Prostate gland (tissue), 2 donors: ENCODE data around the gene F2R.

ENCODE experiments used
- CTCF ChIP-seq, 4 experiments: fragments of 200-600 bp in 2 of 4; fragments of 450-650 bp in 2 of 4; sonication (generic) in 2 of 4; IDR thresholded peaks; 1 replicate in 3 of 4; 2 replicates in 1 of 4; pipeline ENCODE4 v1.5.1; 2016 to 2019; ENCODE audit warnings: antibody characterized with exemption in 4 of 4, mild to moderate bottlenecking in 2 of 4, moderate library complexity in 2 of 4
- POLR2A ChIP-seq: fragments of 450-650 bp; IDR thresholded peaks from one replicate; pipeline ENCODE4 v1.6.1; 2016; ENCODE audit warnings: antibody characterized with exemption, mild to moderate bottlenecking
- POLR2AphosphoS5 ChIP-seq: sonication (generic); formaldehyde crosslinking; IDR thresholded peaks from one replicate; pipeline ENCODE4 v1.6.1; 2017; ENCODE audit warnings: antibody characterized with exemption

- TF ChIP-seq POLR2AphosphoS5 (no peak), POLR2A (no peak), CTCF (IDR thresholded peaks at IDR 0.05) (no peak)
Measured at GRCh38 chr5:76781775-76782174, 65.8 kb downstream of the F2R start.
